Chondrocyte (in vitro differentiated cells): Measurements from ENCODE around the gene THUMPD2. TPM values are rescaled to one million over a fixed set of nuclear protein-coding genes. Genes with fewer than 3 reads are reported as not detected.

Experiments
- DNase-seq: peaks from one replicate; pipeline ENCODE4 v3.0.0; 2021; ENCODE audit warnings: mixed read lengths, low spot score
- H3K27ac Mint-ChIP-seq: one replicate; pipeline ENCODE4 v1.8.0; 2021; ENCODE audit warnings: mild to moderate bottlenecking, moderate library complexity, mixed read lengths; ENCODE audit not compliant: unreplicated experiment
- H3K27me3 Mint-ChIP-seq: 2 replicates; pipeline ENCODE4 v1.8.0; 2021; ENCODE audit warnings: low read depth, mixed read lengths
- H3K36me3 Mint-ChIP-seq: 2 replicates; pipeline ENCODE4 v1.8.0; 2021; ENCODE audit warnings: low read depth, mixed read lengths
- H3K4me1 Mint-ChIP-seq: 2 replicates; pipeline ENCODE4 v1.8.0; 2021; ENCODE audit warnings: low read depth, mild to moderate bottlenecking, mixed read lengths
- H3K4me3 Mint-ChIP-seq: one replicate; pipeline ENCODE4 v1.8.0; 2021; ENCODE audit warnings: mild to moderate bottlenecking, moderate library complexity, mixed read lengths; ENCODE audit not compliant: unreplicated experiment
- H3K9me3 Mint-ChIP-seq: 2 replicates; pipeline ENCODE4 v1.8.0; 2021; ENCODE audit warnings: low read depth, mixed read lengths
- CTCF ChIP-seq: fragments of 200-600 bp; sonication (generic); IDR thresholded peaks from 2 replicates; pipeline ENCODE4 v1.5.0; 2021; ENCODE audit warnings: antibody characterized with exemption, mild to moderate bottlenecking, moderate library complexity
- total RNA-seq: library from RNA; stranded (reverse); gene quantifications from 3 replicates; pipeline ENCODE4 v1.2.1, GENCODE V29; 2021

The THUMPD2 gene
- total RNA-seq, 1 donor from 2014 or later = 8.2 TPM

- Mint-ChIP-seq H3K4me3 (no peak overlapping the region), H3K27me3 (no peaks in the 10 kb centered on the region), H3K36me3 (peaks cover 26% of the 10 kb centered on the region), H3K4me1 (peaks cover 83% of the 10 kb centered on the region), H3K9me3 (peaks cover 12% of the 10 kb centered on the region), H3K27ac (no peak overlapping the region)
- DNase-seq = no peak
- TF ChIP-seq CTCF = no peak
Measured at GRCh38 chr2:39733070-39733674, 45.9 kb downstream of the THUMPD2 start.

- Mint-ChIP-seq H3K4me3 (no peak overlapping the region), H3K9me3 (peaks cover 12% of the 10 kb centered on the region), H3K36me3 (peaks cover 26% of the 10 kb centered on the region), H3K27ac (no peak overlapping the region), H3K27me3 (no peaks in the 10 kb centered on the region), H3K4me1 (peaks cover 83% of the 10 kb centered on the region)
- TF ChIP-seq CTCF = no peak
- DNase-seq = no peak
Measured at GRCh38 chr2:39732482-39732881, 46.6 kb downstream of the THUMPD2 start.

- H3K4me3 Mint-ChIP-seq = no peak overlapping the region
- peaks cover 80% of the 10 kb centered on the region for H3K4me1 Mint-ChIP-seq
- no peak overlapping the region for H3K27ac Mint-ChIP-seq
- no peak for TF ChIP-seq CTCF
- peaks cover 12% of the 10 kb centered on the region for H3K9me3 Mint-ChIP-seq
- DNase-seq = no peak
- peaks cover 26% of the 10 kb centered on the region for H3K36me3 Mint-ChIP-seq
- no peaks in the 10 kb centered on the region for H3K27me3 Mint-ChIP-seq
Measured at GRCh38 chr2:39731546-39731945, 47.5 kb downstream of the THUMPD2 start.

- Mint-ChIP-seq H3K27ac (no peak overlapping the region), H3K36me3 (peaks cover 28% of the 10 kb centered on the region), H3K9me3 (peaks cover 12% of the 10 kb centered on the region), H3K27me3 (no peaks in the 10 kb centered on the region), H3K4me3 (no peak overlapping the region), H3K4me1 (peaks cover 80% of the 10 kb centered on the region)
- DNase-seq = no peak
- peak; percentile 74 for TF ChIP-seq CTCF
Measured at GRCh38 chr2:39730685-39731302, 48.3 kb downstream of the THUMPD2 start.

GRCh38 chr2:39730276-39730675 lies 48.8 kb downstream of the THUMPD2 start:
- no peak for DNase-seq
- H3K9me3 Mint-ChIP-seq = peaks cover 12% of the 10 kb centered on the region
- H3K36me3 Mint-ChIP-seq = peaks cover 28% of the 10 kb centered on the region
- H3K4me1 Mint-ChIP-seq = peaks cover 80% of the 10 kb centered on the region
- no peak for TF ChIP-seq CTCF
- H3K27ac Mint-ChIP-seq = no peak overlapping the region
- H3K27me3 Mint-ChIP-seq = no peaks in the 10 kb centered on the region
- H3K4me3 Mint-ChIP-seq = no peak overlapping the region
